CD4-positive, alpha-beta T cell treated with Interleukin-15 for 4 hours (primary cell): Measurements from ENCODE around the gene MCOLN1.

ENCODE experiments used
- DNase-seq: peaks from one replicate; pipeline ENCODE4 v3.0.0-alpha.2; 2020; ENCODE audit warnings: low spot score

The MCOLN1 gene

DNA sequence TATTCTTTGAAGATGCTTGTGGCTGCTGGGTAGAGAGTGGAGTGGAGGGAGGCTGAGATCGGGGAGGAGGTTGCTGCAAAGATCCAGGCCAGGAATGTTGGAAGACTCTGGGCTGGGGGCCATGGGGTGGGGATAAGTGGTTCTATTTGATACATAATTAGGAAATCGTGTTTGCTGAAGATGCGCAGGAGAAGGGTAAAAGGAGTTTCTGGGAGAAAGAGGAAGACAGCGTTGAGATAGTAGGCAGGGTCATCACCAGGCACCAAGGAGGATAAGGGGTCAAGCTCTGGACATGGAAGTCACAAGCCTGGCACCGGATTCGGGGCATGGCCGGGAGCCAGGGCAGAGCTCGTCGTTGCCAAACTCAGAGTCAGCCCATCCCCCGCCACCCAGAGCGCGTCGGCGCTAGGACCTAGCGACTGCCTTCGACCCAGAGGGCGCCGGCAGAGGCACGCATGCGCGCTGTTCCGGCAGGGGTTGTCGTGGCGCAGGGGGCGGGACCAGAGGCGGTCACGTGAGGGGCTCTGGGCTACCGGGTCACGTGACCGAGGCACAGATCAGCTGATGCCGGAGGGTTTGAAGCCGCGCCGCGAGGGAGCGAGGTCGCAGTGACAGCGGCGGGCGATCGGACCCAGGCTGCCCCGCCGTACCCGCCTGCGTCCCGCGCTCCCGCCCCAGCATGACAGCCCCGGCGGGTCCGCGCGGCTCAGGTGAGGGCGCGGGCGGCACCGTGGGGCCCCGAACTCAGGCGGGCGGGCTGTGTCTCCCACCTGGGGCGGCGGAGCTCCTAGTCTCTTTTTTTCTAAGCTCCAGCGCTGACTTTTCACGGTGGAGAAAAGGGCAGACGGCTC, at the start of gene MCOLN1:
Gene MCOLN1 (plus strand): TSS at position 553 of the 851 bp plus-strand sequence. CDS start 127 bp downstream, at position 680.
- DNase-seq = peak; percentile 99

DNA sequence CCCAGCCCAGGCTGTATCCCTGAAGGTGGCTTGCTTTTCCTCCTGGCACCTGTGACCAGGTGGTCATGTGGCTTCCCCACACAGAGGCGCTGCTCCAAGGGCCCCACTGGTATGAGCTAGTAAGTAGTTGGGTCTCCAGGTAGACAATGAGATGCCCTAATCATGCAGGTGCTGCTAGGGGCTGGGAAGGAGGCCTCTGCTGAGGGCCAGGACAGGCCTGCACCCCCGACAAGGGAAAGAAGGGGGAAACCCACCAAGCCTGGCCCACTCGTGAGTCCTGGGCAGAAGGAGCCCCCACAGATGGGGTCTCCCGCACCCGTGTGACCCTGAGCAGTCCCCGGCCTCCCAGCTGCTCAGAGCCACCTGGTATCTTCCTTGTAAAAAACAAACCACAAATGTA, 46.8 kb upstream of the MCOLN1 start:
- no peak for DNase-seq

DNA sequence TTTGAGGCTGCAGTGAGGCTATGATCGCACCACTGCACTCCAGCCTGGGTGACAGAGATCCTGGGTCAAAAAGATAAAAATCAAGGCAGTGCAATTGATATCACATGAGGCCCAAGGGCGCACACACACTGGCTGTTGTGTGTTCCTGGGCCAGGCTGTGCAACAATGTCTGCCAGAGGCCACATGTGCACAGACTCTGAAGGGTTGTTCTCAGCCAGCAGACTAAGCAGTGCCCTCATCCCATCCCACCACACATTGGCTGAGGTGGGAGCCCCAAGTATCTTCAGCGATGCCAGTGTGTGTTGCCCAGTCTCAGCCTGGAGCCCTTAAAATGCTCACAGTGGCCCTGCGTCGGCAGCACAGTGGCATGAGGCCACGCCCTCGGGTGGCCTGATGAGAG, 46.2 kb upstream of the MCOLN1 start:
- no peak for DNase-seq

DNA sequence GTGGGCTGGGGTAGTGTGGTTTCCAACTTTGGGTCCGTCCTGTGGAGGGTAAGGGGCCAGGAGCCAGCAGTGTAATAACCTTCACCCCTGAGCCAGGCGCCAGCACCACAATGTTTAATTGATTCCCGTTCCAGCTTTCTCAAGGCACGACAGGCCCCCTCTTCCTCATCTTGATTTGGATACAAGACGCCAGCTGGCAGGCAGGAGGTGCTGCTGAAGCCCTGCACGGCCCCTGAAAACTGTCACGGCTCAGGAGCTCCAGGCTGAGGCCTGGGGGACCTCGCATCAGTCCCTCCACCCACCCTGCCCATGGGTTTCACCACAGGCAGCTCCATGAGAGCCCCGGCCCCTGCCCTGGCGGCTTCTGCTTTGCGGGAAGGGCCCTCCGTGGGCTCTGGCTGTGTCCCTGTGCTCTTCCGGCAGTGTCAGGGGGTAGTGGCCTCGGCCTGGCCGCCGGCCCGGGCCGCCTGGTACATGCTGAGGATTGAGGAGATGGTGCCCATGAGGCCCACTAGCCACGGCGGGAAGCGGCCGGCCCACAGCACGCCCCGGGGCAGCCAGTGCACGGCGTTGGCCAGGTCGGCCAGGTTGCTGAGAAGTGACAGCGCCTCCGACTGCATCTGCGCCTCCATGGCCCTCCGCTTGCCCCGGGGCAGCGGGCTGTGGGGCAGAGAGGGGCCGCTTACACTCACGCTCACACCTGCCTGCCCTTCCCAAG, 45.5 kb upstream of the MCOLN1 start:
- DNase-seq = no peak

DNA sequence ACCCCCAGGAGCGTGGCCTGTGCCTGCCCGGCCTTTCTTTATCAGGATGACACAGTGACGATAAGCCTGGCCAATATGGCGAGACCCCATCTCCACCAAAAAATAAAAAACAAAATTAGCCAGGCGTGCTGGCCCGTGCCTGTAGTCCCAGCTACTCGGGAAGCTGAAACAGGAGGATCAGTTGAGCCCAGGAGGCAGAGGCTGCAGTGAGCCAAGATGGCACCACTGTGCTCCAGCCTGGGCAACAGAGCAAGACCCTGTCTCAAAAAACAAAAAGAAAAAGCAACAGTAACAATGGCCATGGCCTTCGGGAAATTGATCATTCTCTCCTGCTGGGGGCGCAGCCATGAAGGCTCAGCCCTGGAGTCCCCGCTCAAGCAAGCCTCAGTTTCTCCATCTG, 44.7 kb upstream of the MCOLN1 start:
- no peak for DNase-seq

DNA sequence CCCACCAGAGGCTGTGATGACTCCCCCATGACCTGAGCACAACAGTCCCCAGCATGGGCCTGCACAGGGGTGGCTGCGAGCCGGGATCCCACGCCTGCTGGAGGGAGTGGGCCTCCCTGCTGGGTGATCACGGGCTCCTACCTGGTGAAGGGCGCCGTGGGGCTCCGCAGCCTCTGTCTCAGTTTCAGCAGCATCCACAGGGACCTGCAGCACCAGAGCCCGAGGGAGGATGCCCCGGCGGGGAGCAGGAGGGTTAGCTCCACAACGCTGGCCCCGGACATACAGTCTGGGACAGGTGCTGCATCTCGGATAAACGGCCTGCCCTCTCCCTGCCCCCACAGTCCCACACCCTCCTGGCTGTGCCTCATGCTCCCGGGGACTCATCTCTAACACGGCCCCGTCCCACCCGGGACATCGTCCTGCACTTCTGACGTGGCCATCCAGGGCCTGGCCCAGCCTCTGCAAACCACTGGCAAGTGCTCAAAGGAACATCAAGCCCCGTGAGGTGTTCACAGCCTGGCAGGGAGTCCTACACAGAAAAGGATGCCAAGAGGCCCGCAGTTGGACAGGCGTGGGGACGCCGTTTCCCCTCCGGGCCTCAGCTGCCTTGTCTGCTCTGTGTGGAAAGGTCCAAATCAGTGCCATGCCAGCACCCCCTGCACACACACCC, 44.1 kb upstream of the MCOLN1 start:
- no peak for DNase-seq

DNA sequence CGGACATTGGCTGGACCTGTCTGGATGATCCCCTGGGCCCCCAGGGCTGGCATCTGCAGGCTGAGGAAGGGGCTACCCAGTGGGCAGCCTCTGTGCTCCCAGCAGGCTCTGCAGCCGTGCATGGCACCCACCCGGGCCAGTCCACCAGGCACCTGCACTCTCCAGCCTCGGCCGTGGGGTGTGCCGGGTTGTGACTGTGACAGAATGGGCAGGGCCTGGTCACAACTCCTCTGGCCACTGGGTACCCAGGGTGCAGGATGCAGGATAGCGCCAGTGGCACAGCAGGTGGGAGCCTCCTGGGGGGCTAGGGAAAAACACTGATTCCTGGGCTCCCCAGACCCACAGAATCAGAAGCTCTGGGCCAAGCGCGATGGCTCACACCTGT, 43.6 kb upstream of the MCOLN1 start:
- DNase-seq = no peak

DNA sequence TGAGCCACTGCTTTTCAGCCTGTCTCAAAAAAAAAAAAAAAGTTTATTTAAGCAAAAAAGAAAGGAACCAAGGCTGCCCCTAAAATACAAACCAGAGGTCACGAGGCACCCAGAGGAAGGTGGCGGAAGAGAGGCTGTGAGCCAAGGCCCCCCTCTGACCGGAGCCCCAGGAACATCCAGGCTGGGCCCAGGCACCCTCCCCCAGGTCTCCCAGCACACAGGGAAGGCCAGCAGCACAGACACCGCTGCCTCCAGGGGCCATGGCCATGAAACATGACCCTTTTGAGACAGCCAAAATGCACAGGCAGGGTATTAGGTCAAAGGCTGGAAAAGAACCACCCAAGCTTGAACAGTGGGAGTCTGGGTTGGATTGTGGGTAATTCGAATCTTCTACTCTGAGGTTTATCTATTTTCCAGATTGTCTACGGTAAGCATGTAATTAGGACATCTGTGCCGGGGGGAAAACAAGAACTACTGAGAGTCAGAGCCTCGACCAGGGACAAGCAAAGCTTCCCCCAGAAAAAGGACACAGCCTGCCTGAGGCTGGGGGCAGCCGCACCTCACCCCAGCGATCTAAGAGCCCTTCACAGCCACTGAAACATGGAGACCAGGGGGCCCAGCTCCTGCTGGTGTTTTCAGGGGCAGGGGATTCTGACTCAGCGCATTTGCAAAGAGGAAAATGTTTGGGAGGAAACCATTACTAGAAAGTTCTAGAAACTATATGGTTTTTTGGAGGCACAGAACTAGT, 42.0 kb upstream of the MCOLN1 start:
- no peak for DNase-seq

DNA sequence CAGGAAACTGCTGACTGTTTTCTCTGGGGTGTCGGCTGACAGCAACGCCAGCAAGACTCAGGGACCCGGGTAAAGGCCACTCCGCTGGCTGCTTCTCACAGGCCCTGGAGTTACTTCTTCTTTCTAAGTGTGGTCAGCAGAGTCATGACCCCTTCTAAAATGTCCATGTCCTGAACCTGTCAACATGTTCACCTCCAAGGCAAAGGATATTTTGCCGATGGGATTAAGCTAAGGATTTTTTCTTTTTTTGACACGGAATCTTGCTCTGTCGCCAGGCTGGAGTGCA, 41.5 kb upstream of the MCOLN1 start:
- DNase-seq = no peak

DNA sequence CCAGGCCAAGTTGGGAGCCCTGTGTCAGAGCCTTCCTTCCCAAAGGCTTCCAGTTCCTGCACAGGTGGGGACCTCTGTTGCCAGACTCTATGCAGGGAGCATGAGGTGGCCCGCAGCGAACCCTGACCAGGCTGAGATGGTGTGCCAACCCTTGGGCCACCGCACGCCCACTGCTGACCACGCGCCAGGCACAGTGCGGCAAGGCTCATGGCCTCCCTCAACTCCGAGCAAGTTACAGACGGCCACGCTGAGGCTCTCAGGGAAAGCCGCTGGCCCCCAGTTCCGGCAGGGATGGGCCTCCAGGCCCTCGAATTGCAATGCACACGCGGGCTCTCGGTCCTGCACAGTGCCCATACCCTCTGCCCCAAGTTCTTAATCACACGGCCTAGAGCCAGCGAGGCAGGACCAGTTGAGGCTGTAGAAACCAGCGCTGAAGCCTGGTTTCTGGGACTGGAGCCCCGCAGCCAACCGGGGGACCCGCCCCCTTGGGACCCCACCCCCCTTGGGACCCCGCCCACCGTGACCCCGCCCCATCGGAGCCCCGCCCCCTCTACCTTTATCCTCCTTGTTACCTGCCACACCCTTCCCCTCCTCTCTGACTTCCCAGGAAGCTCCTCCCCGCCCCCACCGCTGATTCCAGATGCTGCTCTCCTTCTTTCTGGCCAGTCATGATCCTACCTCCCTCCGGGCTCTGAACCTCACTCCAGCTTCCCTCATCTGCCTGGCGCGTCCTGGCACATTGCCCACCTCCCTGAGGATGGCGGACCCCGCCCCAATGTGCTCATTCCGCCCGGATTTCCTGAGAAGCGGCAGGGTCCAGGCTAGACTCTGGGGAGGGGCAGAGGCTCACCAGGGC, 39.6 kb upstream of the MCOLN1 start:
- no peak for DNase-seq

DNA sequence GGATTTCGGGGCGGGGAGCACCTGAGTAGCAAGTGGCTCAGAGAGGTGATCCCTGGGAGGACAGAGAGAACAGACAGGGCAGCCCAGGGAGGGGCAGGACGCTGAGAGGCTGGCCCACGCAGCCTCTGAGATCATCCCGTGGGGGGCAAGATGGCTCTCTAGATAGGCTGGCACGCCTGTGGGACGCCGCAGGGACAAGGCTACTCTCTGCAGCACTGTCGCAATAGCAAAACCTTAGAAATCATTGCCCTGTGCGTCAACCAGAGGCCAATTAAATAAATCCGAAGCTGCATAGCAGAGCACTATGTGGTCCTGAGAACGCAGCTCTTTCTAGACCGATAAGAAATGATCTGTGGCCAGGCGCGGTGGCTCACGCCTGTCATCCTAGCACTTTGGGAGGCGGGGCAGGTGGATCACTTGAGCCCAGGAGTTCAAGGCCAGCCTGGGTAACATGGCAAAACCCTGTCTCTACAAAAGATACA, 38.7 kb upstream of the MCOLN1 start:
- no peak for DNase-seq

DNA sequence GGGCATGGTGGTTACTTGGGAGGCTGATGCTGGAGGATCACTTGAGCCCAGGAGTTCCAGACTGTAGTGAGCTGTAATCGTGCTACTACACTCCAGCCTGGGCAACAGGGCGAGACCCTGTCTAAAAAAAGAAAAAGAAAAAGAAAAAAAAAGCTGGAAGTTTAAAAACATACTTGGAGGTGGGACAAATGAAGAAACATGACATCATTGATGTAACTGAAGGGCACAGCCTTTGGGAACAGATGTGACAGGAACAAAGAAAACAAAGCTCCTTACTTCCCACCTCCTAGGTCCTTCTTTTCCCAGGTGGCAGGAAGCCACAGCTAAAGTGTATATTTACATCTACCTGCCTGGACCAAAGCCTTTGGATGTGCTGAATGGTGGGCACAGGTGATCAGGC, 35.5 kb upstream of the MCOLN1 start:
- DNase-seq = no peak

DNA sequence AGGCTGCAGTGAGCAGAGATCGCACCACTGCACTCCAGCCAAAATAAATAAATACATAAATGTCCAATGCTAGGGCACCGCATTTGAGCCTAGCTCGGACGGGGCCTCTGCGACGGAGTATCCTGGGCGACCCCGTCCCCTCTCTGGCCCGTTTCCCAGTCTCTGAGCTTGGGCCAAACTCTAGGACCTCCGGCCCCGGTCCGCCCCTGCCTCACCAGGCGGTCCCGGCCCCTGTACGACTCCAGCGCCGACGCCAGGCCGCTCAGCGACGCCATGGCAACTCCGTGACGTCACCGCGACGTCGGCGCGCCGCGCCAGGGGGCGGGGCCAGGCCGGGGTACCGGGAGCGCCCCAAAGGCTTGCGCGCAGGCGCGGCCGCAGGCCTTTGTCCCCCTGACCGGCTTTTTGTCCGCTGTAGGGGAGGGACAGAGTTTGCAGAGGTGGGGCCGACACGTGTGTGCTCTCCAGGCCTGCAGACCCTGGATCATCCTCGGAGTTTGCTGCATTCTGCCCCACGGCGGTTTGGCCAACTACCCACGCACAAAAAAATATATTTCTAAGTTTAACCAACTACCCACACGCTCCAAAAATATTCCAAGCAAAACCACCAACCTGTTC, 33.6 kb upstream of the MCOLN1 start, which contains the start of gene PEX11G:
Gene PEX11G (minus strand): TSS at position 300 of the 618 bp plus-strand sequence. CDS start 25 bp downstream, at position 275.
- peak; percentile 88 for DNase-seq

DNA sequence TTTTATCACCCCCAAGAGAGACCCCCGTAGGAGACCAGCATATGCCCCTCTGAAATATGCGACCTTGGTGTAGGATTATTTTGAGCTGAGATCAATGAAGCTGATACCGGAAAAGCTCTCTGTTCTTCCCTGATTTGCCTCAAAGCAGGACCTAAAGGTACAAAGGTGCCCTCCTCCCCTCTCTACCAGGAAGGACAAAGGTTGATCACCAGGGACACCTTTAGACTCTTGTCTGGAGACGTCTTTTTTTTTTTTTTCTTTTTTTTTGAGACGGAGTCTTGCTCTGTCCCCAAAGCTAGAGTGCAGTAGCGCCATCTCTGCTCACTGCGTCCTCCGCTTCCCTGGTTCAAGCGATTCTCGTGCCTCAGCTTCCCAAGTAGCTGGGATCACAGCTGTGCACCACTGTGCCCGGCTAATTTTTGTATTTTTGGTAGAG, 32.8 kb upstream of the MCOLN1 start:
- no peak for DNase-seq

DNA sequence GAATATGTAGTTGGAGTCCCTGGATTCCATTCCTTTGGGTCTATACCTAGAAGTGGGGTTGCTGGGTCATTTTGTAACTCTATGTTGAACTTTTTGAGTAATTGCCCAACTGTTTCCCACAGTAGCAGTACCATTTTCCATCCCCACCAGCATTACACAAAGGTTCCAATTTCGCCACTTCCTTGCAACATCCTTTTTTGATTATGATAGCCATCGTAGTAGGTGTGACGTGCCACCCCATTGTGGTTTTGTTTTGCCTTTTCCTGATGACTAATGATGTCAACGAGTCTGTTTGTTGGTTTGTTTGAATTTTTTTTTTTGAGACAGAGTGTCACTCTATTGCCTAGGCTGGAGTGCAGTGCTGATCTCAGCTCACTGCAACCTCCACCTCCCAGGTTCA, 30.3 kb upstream of the MCOLN1 start:
- peak; percentile 20 for DNase-seq

DNA sequence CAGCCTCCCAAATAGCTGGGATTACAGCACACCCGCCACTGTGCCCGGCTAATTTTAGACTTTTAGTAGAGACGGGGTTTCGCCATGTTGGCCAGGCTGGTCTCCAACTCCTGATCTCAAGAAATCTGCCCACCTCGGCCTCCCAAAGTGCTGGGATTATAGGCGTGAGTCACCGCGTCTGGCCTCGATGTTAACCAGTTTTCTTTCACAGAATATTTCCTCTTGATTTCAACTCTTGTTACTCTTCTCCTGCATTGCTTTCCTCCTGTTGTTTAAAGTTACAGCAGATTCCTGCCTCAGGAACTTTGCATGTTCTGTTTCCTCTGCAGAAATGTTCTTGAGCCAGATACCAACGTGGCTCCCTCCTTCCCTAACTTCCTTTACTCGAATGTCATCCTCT, 29.9 kb upstream of the MCOLN1 start:
- no peak for DNase-seq

DNA sequence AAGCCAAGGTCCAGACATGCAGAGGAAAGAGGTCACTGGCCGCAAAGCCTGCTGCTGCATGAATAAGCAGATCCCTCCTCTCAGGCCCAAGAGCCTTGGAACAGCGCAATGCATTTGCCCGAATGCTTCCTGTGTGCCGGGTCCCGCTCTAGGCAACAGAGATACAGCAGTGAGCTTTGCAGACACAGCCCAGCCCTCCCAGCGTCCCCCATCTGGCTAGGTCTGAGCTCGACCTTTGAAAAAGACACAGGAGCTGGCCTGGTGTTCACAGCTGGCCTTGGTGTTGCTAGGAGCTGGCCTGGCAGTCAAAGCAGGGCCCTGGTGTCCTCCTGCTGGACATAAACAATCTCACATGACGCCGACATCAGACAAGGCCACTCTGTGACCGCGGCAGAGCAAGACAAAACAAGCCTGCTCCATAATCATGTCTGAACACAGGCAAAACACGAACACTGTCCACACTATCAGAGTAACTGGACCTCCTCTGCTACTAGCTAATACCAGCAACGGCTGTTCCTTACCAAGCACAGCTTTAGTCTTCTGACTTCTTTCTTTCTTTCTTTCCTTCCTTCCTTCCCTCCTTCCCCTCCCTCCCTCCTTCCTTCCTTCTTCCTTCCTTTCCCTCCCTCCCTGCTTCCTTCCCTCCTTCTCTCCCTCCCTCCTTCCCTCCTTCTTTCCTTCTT, 27.9 kb upstream of the MCOLN1 start:
- DNase-seq = no peak

DNA sequence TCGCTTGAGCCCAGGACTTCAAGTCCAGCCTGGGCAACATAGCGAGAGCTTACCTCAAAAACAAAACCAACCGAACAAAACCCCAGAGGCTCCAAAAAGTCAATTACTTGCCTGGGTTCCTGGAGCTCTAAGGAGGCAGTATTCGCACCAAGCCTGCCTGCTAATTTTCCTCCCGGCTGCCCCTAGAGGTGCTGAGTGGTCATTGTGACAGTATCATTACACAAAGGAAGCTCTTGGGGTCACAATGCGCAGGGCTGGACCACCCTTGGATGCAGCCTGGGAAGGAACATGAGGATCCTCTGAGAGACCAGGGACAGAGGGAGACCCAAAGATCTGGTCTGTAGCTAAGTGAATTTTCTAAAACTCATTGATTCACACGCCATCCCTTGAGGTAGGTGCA, 25.1 kb upstream of the MCOLN1 start:
- DNase-seq = no peak

DNA sequence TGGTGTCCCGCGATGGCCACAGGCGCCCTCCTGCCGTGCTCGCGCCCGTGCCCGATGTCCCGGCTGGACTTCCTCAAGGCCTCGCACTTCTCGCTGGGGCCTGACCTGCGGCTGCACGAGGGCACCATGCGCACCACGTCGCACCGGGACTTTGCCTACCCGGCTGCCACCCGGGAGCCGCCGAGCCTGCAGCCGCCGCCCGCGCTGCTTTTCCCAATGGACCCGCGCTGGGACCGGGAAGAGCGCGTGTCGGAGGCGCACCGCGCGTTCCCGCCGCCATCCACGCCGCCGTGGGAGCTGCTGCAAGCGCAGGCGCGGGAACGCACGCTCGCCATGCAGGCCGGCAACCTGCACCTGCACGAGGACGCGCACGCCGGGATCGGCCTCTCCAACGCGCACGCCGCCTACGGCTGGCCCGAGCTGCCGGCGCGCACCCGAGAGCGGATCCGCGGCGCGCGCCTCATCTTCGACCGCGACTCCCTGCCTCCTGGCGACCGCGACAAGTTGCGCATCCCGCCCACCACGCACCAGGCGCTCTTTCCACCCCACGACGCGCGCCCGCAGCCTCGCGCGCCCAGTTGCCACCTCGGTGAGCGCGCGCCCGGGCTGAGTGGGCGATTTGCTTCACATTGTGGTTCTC, 21.5 kb upstream of the MCOLN1 start:
- no peak for DNase-seq

DNA sequence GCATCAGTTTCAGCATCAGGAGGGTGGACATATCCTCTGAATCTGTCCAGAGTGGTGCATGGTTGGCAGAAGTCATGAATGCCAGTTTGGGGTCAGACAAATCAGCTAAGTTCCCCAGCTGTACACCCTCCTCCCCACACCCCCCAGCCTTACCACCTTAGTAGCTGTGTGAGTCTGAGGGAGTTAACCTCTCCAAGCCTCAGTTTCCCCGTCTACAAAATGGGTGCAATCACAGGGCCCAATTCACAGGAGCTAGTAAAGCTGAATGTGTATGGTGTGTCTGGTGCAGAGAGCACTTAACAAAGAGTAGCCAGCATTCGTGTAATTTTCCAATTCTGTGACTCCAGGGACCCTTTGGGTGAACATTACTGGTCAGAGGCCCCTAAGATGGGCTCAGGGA, 19.9 kb upstream of the MCOLN1 start:
- DNase-seq = no peak
